Left ventricle myocardium inferior (tissue), 1 donor: ENCODE measurements around the gene LSR. TPM values are rescaled to one million over a fixed set of nuclear protein-coding genes. Genes with fewer than 3 reads are reported as not detected.

Source experiments
- DNase-seq: peaks from one replicate; pipeline ENCODE4 v3.0.0-alpha.2; 2020
- H3K27ac ChIP-seq: fragments of 200-600 bp; replicated peaks from 2 replicates; pipeline ENCODE4 v1.8.0; 2021
- H3K27me3 ChIP-seq: fragments of 200-600 bp; 2 replicates; pipeline ENCODE4 v1.8.0; 2021; ENCODE audit warnings: low read depth
- H3K36me3 ChIP-seq: fragments of 200-600 bp; 2 replicates; pipeline ENCODE4 v1.8.0; 2021
- H3K4me1 ChIP-seq: fragments of 200-600 bp; 2 replicates; pipeline ENCODE4 v1.8.0; 2021
- H3K4me3 ChIP-seq: fragments of 200-600 bp; 2 replicates; pipeline ENCODE4 v1.8.0; 2021; ENCODE audit warnings: mild to moderate bottlenecking, moderate library complexity
- H3K9me3 ChIP-seq: fragments of 200-600 bp; replicated peaks from 2 replicates; pipeline ENCODE4 v1.8.0; 2021
- intact Hi-C: fragments of 100-400 bp; cut with micrococcal nuclease; formaldehyde crosslinking; loops from one replicate; pipeline ENCODE4 v1.11.0; 2022
- total RNA-seq: library from RNA; stranded (reverse); fragmentation: NEBNext Ultra II Directional; extraction: Animal tissue kit (Norgen Biotek cat#: 25700); gene quantifications from one replicate; pipeline ENCODE4 v1.2.1, GENCODE V29; 2021
- TF ChIP-seq, protein P1 (sequence below): fragments of 200-600 bp; IDR thresholded peaks from 2 replicates; pipeline ENCODE4 v1.8.0; 2021; ENCODE audit warnings: antibody characterized with exemption, mild to moderate bottlenecking, borderline replicate concordance
- donor health status: DM: no; HTN: yes; CAD: no; lungs with severe emphysema.

Gene LSR
- total RNA-seq, 1 donor from 2014 or later: 4.5 TPM

DNA sequence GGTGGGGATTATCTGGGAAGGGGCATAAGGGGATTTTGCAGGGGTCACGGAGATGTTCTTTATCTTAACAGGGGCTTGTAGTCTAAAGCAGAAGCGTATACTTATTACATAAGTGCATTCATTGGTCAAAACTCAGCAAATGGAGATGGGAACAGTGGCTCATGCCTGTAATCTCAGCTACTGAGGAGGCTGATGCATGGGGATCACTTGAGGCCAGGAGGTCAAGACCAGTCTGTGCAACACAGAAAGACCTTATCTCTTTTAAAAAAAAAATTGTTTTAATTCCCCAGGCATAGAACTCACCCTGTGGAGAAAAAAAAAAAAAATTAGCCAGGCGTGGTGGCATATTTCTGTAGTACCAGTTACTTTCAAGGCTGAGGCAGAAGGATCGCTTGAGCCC, 39.2 kb upstream of the LSR start:
- no peaks in the 10 kb centered on the region for H3K36me3 ChIP-seq
- H3K27me3 ChIP-seq: no peaks in the 10 kb centered on the region
- TF ChIP-seq, protein P1, sequence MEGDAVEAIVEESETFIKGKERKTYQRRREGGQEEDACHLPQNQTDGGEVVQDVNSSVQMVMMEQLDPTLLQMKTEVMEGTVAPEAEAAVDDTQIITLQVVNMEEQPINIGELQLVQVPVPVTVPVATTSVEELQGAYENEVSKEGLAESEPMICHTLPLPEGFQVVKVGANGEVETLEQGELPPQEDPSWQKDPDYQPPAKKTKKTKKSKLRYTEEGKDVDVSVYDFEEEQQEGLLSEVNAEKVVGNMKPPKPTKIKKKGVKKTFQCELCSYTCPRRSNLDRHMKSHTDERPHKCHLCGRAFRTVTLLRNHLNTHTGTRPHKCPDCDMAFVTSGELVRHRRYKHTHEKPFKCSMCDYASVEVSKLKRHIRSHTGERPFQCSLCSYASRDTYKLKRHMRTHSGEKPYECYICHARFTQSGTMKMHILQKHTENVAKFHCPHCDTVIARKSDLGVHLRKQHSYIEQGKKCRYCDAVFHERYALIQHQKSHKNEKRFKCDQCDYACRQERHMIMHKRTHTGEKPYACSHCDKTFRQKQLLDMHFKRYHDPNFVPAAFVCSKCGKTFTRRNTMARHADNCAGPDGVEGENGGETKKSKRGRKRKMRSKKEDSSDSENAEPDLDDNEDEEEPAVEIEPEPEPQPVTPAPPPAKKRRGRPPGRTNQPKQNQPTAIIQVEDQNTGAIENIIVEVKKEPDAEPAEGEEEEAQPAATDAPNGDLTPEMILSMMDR: no peak
- H3K4me1 ChIP-seq: peaks cover 30% of the 10 kb centered on the region
- no peak overlapping the region for H3K4me3 ChIP-seq
- DNase-seq: no peak
- intact Hi-C loops: no loop called here
- H3K27ac ChIP-seq: no peak overlapping the region
- no peaks in the 10 kb centered on the region for H3K9me3 ChIP-seq

DNA sequence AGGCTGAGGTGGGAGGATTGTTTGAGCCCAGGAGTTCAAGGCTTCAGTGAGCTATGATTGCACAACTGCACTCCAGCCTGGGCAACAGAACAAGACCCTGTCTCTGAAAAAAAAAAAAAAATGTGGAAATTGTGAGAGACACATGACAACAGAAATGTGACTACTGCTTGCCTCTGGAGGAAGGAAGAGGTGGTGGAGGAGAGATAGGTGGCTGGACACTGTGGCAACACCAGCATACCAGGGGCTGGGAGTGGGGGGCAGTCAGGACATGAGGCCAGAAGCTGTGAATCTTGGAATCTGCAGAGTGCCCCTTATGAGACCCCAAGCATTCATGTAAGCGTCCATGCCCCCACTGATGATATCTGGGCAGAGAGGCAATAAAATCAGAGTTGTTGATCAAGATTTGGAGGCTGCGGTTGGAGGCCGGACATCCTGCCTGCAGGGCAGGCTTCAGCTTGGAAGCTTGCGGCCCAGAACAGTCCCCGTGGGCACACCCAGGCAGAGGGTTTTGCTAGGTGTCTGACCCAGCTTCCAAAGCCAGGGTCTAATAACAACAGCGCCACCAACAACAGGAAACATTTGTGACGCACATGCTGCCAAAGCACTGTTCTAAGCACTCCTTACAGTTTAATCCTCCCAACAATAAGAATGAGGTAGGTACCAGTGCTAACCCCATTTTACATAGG, 37.1 kb upstream of the LSR start:
- H3K9me3 ChIP-seq: peaks cover 2% of the 10 kb centered on the region
- H3K27me3 ChIP-seq: no peaks in the 10 kb centered on the region
- H3K4me1 ChIP-seq: peaks cover 32% of the 10 kb centered on the region
- intact Hi-C loops: no loop called here
- TF ChIP-seq, protein P1: no peak
- DNase-seq: peak; percentile 33
- no peak overlapping the region for H3K4me3 ChIP-seq
- H3K27ac ChIP-seq: peak overlapping the region; percentile 58
- H3K36me3 ChIP-seq: no peaks in the 10 kb centered on the region

DNA sequence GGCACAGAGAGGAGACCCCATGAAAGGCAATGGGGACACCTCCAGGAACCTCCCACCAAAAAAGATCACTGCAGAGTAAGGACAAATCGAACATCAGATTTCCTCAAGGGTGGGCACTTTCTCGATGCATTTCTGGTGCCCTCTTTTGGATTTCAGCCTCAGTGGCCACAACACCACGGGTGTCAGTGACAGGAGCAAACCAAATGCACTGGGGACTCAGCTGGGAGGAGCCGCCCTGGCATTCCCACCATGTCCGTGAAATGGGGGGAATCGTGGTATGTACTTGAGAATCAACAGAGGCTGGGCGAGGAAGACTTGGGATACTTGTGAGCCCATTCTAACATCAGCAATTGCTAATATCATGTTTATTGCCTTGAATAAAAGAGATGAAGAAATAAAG, 36.6 kb upstream of the LSR start:
- peaks cover 32% of the 10 kb centered on the region for H3K4me1 ChIP-seq
- TF ChIP-seq, protein P1: no peak
- peaks cover 8% of the 10 kb centered on the region for H3K9me3 ChIP-seq
- no peaks in the 10 kb centered on the region for H3K27me3 ChIP-seq
- no peak for DNase-seq
- H3K36me3 ChIP-seq: no peaks in the 10 kb centered on the region
- peak overlapping the region; percentile 58 for H3K27ac ChIP-seq
- intact Hi-C loops: no loop called here
- no peak overlapping the region for H3K4me3 ChIP-seq

DNA sequence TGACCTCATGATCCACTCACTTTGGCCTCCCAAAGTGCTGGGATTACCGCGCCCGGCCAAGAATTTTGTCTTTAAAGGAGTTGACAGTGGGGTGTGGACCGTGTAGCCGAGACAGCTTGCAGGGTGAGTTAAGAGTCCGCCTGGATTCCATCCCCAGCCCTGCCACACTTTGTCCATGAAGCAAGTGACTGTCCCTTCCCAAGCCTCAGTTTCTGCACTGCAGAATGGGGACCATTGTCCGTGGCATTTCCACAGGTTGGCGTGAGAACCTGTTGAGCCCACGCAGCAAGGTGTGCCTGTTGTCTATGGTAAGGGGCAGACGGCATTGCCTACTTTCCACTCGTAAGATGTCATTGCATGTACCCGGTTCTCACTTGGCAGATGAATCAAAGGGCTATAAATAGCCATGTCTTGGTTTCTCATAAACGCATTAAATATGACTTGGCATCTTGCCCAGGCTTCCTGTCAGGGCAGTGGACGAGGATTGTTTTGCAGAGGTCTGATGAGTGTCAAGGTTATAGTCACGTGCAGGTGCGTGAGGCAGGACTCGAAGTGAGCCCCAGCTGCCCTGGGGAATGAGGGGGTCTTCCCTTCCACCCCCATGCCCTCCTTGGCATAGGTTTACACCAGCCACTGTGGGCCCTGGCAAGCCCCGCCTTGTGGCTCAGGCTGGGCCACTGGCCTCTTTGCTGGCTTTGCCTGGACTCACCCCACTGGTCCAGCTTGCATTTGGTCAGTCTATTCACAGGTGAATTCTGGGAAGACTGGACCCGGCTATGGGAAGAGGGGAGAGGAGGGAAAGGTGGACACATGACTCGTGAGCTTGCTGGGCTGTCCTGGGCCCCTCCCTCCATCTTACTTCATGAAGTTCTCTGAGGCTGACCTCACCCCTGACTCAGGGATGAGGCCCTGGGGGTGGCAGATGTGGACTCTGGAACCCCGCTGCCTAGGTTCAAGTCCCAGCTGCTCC, 34.9 kb upstream of the LSR start:
- Histone ChIP-seq H3K36me3 (no peaks in the 10 kb centered on the region), H3K27ac (peak overlapping the region; percentile 81), H3K4me1 (peaks cover 32% of the 10 kb centered on the region), H3K27me3 (no peaks in the 10 kb centered on the region), H3K9me3 (peaks cover 12% of the 10 kb centered on the region), H3K4me3 (no peak overlapping the region)
- TF ChIP-seq, protein P1: no peak
- peak; percentile 35 for DNase-seq
- intact Hi-C loops: no loop called here

DNA sequence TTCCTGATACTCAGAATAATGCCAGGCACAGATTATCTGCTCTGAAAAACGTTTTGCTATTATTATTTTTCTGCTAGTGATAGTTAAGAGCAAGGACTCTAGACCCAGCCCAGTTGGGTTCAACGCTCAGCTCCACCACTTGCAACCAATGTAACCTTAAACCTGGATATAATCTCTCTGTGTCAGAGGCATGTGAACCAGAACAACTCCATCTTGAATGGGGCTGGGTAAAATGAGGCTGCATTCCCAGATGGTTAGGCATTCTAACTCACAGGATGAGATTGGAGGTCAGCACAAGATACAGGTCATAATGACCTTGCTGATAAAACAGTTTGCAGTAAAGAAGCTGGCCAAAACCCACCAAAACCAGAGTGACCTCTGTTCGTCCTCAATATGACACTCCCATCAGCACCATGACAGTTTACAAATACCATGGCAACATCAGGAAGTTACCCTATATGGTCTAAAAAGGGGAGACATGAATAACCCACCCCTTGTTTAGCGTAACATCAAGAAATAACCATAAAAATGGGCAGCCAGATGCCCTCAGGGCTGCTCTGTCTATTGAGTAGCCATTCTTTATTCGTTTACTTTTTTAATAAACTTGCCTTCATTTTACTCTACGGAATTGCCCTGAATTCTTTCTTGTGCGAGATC, 33.9 kb upstream of the LSR start:
- no peaks in the 10 kb centered on the region for H3K27me3 ChIP-seq
- no peak for DNase-seq
- H3K36me3 ChIP-seq: no peaks in the 10 kb centered on the region
- peaks cover 32% of the 10 kb centered on the region for H3K4me1 ChIP-seq
- TF ChIP-seq, protein P1: no peak
- no peak overlapping the region for H3K4me3 ChIP-seq
- intact Hi-C loops: no loop called here
- H3K27ac ChIP-seq: no peak overlapping the region
- H3K9me3 ChIP-seq: peaks cover 12% of the 10 kb centered on the region
